ENCODE measurements around the gene ATG4B.

DNA sequence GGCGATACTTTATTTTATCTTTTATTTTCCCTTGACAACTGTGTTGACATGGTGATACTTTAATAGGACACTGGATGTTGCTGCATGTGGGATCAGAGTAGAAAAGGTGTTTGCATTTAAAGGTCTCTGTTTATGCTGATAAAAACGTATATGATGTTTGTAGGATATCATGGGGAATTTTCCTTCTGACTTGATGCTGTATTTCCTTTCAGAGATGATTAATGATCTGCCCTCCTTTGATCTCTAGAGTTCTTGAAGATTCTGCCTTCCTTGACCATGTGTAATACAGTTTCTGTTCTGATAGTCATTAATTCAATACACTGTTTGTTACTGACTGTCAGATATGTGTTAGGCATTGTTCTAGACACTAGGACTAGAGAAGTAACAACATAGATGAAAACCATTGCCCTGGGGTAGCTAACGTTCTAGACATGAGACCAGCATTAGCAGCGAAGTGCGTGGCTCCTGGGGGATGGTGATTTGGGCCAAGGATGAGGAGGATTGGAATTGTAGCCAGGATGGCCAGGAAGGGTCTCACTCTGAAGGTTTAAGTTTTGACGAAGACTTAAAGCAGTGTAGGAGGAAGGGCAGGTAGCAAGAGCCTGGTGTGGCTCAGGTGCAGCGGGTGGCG is 2.8 kb downstream of the ATG4B start:
- no peak for TF ChIP-seq GATA2 (IDR thresholded peaks at IDR 0.05; ENCODE audit: low read depth, low read length)
- TF ChIP-seq GATA3 (IDR thresholded peaks at IDR 0.05; ENCODE audit: low read depth, low read length): no peak

Measured in SH-SY5Y (cell line).